ENCODE measurements around the gene PRKACG.

- TF ChIP-seq CTCF (IDR thresholded peaks at IDR 0.05; ENCODE audit: insufficient read depth, low read length, poor library complexity, severe bottlenecking) (no peak), EZH2phosphoT487 (conservative IDR thresholded peaks at IDR 0.05; ENCODE audit: low read length) (no peak)
These were observed 33.5 kb downstream of the PRKACG start for GRCh38 chr9:68980341-68980914.
